GM12891 (cell line): ENCODE data around the gene GPER1.

Source experiments
- POLR2A ChIP-seq: IDR thresholded peaks from 2 replicates; pipeline ENCODE4 v1.6.1; 2011; ENCODE audit warnings: low read depth, low read length, control low read depth
- POLR2AphosphoS5 ChIP-seq: IDR thresholded peaks from 2 replicates; pipeline ENCODE4 v1.6.1; 2011; ENCODE audit warnings: low read depth, low read length, control low read depth
- POU2F2 ChIP-seq: IDR thresholded peaks from 2 replicates; pipeline ENCODE4 v1.6.1; 2011; ENCODE audit warnings: low read depth, mild to moderate bottlenecking, control low read depth, low read length, moderate library complexity

DNA sequence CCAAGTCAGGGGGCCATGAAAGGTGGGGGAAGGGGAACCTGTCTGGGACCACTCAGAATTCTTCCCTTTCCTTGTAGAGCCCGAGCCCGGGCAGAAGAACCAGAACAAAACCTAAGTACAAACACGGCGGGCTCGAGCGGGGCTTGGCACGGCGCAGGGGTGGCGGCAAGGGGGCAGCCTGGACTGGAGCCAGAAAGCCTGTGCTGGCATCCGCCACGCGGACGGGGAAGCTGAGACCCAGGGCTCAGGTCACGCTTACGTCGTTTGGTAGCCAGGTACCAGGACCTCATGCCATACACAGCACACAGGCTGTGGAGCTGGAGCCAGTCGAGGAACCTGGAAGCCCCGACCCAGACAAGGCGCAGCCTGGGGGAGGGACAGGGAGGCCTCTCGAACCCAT is 6.6 kb upstream of the GPER1 start:
- TF ChIP-seq POLR2AphosphoS5 (no peak), POLR2A (no peak), POU2F2 (no peak)
